Hippocampal formation (tissue), 2 donors: Measurements from ENCODE around the gene SUSD1.

Experiments
- DNase-seq, 2 donors: peaks; one replicate each; lab custom pipeline; 2025; lab: John Stamatoyannopoulos, UW

Gene SUSD1

DNA sequence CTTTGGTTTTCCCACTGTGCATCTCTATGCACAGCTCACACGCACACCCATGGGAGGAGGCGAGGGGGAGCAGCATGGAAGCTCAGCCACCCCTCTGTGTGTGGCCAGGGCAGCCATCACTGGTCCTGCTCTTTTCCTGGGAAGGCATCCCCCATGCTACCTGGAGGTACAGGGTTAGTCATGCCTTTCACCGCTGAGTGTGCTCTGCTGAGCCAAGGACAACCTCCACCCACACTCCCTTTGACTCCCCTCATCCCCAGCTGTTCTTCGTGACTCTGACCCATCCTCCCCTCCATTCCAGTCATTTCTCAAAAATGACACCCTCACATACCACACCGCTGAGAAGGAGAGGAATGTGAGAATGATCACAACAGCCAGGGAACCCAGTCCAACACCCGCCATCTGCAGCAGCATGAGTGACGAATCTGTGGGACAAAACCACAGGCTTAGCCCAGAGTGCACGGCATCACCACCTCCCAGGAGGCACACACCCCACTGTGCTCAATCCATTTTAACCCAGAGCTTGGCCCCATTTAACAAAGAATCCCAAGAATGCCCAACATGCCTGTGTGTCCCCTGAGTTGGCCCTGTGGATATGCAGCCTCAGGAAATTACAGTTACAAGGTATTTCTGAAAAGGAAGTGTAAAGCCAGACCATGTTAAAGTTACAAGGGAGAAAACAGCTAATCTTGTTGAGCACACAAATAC lies 133.4 kb downstream of the SUSD1 start:
- DNase-seq = no peak

DNA sequence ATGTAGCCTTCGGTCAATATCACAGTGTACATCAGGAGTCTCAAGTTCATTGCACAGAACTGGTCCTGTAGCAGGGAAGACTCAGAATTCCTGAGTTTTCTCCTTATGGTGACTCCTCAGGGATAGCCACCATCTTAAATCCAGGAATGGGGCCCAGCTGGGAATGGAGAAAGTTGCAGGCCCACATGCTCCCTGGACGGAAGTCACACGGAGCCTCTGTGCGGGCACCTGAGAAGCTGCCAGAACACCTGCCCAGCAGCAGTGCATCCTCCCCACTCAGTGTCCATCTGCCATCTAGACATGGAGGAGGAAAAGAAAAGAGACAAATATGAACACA lies 133.9 kb downstream of the SUSD1 start:
- DNase-seq = no peak

DNA sequence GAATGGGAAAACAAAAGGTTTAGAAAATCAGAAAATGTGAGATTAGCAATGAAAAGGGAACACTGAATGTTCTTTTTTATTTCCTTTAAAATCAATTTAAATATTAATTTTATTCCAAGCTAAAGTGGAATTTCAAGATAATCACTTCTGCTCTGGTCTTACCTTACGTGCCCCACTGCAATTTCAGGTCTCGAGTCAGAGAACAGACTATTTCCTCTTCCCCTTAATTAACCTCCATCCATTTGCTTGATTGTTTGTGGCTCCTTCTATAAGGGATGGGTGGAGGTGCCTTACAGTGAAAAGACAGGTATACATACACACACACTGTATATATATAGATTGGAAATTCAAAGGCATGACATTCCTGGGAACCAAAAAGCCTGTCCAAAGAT lies 137.1 kb downstream of the SUSD1 start:
- no peak for DNase-seq

DNA sequence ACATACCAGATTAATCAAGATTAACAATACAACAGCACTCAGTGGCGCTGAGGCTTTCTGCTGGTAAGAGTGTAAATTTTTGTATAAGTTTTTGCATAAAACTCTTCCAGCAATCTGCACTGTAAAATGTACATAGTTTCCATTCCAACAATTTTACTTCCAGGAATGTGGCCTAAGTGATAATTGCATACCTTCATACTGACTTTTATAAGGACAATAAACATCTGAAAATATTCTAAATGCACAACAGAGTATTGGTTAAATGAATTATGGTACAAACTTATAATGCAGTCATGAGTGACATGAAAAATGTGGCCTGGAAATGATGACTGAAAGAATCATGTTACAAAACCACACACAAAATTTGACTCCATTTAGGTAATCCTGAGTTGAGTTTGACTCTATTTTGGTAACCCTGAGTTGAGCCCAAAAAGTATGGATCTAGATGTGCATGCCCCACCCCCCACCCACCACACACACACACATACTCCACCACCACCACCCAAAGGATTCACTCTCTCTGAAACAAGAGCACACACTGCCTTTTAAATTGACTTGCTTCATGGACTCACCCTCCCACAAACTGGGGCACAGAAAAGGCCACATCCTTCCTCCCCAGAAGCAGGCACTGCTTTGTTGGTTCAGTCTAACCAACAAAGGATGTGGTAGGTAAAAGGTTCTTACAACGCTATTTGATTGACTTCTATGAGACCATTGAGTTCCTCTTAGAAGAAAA lies 137.6 kb downstream of the SUSD1 start:
- DNase-seq = no peak

DNA sequence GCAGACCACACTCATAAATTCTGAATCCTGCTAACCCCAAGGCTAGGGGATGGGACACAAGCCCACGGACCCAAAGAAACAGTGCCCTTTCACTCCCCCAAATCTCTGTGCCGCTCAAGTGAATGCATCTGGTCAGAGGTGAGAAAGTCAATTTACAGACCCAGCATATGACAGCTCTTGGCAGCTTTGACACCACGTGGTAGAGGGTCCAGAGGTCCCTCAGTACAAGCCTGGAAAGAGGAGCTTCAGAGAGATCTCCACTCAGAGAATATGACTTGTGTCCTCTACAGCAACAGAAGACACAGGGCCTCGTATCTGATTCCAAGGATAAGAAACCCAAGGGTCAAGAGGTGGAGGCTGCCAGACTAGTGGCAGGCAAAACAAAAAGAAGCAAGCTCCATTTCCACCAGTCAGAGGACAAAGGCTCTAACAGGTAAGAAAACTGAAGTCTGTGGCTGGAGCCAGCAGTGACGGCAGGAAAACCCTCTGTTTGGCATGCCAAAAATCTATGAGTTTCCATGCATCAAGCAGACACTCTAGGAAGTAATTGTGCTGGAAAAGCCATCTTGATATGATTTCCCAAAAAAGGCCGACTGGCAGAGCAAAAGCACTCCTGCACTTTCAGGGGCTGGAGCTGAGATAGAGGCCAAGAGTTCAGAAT lies 139.8 kb downstream of the SUSD1 start:
- no peak for DNase-seq

DNA sequence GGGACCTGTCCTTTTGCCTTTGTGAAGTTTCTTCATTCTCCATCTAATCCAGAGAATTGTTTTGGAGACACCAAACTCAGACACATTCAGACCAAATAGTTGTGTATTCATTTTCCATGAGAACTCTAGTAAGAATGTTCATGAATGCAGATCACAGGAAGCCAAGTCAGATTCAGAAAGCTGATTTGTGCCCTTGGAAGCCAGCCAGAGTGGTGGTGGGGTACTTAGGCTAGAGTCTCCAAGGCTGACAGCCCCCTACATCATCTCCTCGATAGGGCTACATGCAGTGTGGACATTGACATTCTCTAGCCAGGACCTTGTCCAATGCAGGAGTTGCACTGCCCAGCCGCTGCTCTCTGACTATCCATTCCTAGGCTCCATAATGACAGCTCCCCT lies 140.9 kb downstream of the SUSD1 start:
- no peak for DNase-seq

DNA sequence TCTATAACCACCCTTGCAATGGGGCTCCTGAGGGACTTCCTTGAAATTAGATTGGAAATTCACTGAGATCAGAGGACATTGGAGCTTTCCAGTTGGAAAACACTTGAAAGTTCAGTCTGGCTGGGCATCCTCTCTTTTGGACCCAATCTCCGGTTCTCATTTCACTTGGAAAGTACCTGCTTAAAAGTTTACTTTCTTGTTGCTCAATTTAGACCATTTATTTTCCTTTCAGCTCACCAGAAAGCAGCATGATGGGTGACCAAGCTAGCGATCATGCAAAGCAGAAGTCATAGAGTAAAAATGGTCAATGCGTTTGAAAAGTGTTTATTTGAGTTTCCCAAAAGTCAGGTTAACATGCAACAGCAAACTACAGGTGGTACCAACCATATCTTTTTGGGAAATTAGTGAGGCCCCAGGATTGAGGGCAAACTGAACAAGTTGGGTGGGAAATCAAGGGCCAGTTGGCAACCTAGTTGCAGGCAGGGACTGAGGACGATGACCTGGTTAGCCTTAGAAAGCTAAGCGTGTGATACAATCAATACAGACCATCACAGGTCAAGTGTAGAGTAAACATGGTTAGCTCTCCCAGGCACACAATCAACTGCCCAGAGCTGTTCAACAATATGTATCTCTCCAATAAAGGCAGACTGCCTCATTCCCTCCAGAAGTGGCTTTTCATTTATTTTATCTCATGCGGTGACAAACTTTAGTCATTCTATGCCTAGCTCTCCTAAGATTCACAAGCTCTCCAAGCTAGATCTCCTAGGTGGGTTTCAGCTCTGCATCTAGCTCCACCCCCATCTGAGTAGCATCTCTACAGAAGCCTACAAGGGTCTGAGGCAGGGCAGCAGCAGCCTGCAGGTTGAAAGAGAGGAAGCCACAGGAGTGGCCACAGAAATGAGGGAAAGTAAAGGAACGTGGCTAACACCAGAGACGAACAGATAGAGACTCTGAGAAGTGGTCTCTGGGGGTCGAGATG lies 141.6 kb downstream of the SUSD1 start:
- DNase-seq = no peak

DNA sequence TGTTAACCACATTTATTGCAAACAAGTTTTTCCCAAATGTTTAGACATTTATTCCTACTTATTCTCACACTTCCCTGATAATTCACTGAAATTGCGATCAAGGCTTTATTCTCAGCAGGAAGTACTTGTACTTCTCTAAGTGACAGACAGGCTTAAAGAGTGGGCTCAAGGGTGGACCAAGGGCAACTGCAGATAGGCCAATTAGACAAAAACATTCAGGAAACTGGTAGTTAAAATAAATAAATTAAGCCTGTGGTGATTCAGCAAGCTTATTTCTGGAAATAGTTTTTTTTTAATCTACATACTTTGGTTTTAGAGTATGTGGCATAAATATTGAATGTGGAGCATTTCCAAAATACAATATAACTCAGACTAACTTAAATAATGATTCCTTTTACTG lies 142.4 kb downstream of the SUSD1 start:
- DNase-seq = no peak

DNA sequence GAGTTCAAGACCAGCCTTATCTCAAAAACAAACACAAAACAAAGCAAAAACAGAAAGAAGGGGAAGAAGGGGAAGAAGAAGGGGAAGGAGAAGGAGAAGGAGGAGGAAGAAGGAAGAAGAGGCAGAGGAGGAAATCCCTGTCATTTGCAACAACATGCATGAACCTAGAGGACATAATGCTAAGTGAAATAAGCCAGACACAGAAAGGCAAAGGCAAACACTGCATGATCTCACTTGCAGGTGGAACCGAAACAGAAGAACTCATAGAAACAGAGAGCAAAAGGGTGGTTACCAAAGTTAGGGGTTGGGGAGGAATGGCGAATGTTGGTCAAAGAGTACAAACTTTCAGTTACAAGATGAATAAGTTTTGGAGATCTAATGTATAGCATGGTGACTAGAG lies 143.1 kb downstream of the SUSD1 start:
- DNase-seq = no peak

DNA sequence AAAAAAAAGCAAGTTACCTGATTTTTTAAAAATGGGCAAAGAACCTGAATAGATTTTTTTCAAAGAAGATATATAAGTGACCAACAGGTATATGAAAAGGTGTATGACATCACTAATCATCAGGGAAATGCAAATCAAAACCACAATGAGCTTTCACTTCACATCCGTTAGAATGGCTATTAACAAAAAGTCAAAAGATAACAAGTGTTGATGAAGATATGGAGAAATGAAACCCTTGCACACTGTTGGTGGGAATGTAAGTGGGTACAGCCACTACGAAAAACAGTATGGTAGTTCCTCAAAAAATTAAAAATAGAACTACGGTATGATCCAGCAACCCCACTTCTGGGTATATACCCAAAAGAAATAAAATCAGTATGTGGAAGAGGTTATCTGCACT lies 143.7 kb downstream of the SUSD1 start:
- no peak for DNase-seq

DNA sequence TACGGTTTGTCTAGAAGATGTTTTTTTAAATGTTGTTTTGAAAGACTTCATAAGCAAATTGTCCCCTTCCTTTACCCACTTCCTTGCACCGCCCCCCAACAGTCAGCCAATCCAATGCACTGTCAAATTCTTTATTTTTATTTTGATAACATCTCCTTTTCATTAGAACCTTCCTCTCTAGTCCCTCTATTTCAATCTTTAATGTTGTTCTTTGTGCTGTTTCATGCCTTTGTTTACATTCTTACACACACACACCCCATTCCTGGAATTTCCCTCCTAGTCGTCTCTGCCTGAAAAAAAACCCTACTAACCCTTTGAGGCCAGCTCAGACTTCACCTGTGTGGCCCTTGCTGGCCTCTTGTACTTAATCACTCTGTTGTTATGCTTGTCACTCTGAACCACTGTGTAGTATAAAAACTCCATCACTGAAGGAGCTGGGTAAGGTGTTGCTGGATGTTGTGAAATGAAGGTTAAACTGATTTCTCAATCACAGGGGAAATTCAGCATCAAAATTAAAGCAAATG lies 145.1 kb downstream of the SUSD1 start:
- no peak for DNase-seq

DNA sequence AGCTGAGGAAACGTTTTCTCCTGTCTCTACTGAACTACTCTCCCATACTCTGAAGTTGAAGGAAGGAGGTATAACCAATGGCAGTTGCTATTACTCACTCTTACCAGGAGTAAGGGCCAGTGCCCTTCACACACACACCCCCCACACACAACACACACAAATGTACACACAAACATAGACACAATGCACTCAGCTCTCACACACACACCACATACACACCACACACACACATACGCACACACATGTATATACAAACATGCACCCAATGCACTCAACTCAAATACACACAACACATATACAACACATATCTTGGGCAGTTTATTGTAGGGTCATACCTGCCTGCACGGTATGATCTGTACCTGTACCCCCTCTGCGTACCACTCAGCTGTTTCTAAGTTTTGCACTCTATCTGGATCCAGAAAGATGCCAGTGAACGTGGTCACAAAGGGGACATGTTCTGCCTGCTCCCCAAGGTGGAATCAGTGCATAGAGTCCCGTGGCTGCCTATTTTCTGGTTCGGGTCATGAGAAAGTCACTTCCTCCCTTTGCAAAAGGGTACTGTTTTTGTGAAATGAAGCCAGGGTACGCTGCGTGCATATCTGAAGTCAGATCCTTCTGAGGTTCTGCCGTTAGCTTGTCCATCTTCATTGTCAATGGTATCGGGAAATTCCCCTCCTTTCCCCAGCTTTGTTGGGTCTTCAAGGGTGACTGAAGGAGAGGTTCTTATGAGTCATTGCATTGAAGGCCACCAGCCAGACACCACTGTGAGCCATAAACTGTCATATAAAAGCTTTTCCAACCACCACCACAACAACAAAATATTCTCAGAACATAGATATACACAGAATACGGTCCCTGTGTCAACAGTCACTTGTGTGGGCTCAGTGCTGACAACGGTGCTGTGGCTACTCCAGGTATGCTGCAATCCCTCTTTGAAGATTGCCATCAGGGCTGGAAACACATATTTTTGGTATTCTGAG lies 146.6 kb downstream of the SUSD1 start:
- DNase-seq = no peak

DNA sequence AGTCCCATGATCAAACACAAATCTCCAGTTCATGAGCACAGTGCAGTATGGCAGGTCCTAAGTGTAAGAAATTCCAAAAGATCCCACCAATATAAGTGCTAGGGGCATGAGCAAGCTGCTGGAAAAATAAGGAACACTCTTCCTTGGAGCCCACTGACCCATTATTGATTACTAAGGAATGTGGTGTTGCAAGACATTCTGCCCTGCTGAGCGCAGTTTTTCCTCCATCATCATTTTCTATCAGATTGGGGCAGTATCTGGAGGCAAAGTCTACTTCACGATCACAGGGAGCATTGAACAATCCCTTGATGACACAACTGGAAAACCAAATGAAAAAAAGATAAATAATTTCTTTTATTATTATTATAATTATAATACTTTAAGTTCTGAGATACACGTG lies 149.2 kb downstream of the SUSD1 start:
- no peak for DNase-seq

DNA sequence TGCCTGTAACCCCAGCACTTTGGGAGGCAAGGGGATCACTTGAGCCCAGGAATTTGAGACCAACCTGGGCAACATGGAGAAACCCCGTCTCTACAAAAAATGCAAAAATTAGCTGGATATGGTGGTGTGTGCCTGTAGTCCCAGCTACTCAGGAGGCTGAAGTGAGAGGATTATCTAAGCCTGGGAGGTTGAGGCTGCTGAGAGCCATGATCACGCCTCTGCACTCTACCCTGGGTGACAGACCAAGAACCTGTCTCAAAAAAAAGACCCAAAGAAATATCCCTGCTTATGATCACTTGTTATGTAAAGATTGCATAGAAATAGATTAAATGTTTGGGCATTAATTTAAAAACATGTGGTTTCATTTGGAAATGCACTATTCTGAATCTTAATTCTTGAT lies 153.4 kb downstream of the SUSD1 start:
- DNase-seq = no peak

DNA sequence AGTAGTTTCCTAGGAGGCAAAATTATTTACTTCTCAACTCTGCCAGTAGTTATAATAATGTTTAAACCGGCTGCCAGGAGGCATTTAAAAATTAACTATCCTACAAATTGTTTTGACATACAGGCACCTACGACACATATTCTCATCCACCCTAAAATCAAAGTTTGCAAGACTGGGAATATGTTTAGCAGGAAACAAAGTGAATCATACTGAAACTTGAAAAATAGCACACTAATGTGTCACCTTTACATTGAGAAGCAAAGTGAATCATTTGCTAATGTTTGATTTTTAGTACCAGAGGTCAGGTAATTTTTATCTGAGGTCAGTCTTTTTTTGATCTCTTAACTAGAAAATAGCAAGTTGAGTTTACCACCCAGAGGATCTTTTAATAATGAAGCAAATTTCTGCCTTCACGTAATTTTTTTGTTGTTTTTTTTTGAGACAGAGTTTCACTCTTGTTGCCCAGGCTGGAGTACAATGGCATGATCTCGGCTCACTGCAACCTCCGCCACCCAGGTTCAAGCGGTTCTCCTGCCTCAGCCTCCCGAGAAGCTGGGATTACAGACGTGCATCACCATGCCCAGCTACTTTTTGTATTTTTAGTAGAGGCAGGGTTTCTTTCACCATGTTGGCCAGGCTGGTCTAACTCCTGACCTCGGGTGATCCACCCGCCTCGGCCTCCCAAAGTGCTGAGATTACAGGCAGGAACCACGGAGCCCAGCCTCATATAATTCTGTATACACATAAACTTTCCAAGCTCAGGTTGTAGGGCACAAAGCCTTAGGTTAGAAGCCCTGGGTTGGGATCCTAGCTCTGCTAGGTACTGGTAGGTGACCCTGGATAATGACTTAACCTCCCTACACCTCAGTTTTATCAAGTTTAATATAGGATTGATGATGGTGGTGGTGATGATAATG lies 154.2 kb downstream of the SUSD1 start:
- DNase-seq = no peak

DNA sequence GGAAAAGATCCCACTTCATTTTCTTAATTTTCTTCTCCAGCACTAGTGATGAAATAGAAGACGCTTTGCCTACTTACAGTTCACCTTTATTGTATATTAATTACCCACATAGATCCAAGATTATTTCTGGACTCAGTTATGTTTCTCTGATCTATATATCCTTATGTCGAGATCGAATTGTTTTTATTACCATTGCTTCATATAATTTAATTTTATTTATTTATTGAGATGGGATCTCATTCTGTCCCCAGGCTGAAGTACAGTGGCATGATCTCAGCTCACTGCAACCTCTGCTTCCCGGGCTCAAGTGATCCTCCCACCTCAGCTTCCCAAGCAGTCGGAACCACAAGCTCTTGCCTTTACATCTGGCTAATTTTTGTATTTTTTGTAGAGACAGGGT lies 157.2 kb downstream of the SUSD1 start:
- no peak for DNase-seq

DNA sequence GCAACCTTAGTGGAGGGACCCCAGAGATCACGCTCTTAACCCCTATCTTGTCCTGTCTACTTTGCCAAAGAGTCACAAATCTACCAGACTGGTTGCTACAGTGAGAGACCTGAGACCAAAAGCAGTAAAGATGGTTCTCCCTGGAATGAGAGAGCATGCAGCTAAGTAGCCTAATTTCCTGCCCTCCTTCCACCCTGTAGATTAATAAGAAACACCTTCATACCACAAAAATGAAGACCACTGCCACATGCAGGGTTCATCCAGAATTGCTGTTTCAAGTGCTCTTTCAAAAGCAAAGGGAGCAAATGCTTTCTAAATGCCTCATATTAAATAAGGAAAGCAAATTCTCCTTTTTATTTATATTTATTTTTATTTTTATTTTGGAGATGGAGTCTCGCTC lies 159.4 kb downstream of the SUSD1 start:
- no peak for DNase-seq

DNA sequence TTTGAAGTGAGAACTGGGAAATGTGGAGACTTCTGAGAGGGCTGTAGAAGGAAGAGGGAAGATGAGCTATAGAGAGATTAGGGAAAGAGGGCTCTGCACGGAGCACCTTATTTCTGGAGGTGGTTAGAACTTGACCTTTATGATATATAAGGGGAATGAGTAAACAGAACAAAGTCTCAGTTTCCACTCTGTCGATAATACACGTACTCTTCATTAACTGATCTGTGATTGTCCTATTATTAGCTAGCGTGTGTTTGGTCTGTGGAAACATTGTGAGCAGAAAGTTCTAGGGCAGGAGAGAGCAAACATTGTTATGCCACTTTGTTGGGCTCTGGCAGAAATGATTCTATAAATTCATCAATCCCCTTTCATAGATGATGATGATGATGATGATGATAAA lies 159.9 kb downstream of the SUSD1 start:
- no peak for DNase-seq

DNA sequence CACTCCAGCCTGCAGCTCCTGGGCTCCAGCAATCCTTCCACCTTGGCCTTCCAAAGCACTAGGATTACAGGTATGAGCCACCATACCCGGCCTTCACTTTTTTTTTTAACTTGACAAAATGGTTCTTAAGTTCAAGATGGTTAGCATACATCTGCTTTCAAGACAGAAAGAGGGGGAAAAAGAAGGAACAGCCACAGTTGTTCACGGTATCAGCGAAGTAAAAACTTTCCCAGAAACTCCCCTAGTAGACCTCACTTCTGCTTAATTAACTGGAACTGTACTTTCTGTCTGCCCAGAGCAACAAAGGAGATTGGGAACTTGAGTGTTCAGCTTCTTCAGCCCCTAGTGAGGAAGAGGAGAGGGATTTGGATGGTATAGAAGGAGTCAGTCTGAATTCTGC lies 161.8 kb downstream of the SUSD1 start:
- peak in 1 of 2 donors; percentile 3 for DNase-seq
